Activated CD8-positive, alpha-beta memory T cell treated with anti-CD3 and anti-CD28 coated beads, Interleukin-2, amount 50 U/mL, for 24 hours (primary cell): ENCODE results near the gene MT1M.
A peak's percentile ranks its signal among the peaks of the same experiment; 100 is the strongest.
"Not testable (repeated sequence)": the region's sequence is repeated elsewhere in the genome, so short reads cannot be mapped to it uniquely, and the experiment has no call there.

Experiments
- DNase-seq: peaks from one replicate; pipeline ENCODE4 v3.0.0-alpha.2; 2020; ENCODE audit errors: extremely low read depth

Gene MT1M

GRCh38 chr16:56608876-56609462 is 23.5 kb upstream of the MT1M start:
- DNase-seq: no peak

GRCh38 chr16:56609463-56609921 is 23.0 kb upstream of the MT1M start:
- DNase-seq: peak; percentile 51

- DNase-seq: peak; percentile 56
Observed at GRCh38 chr16:56610017-56610608, 22.3 kb upstream of the MT1M start.

GRCh38 chr16:56610609-56611111 is 21.8 kb upstream of the MT1M start:
- no peak for DNase-seq

- DNase-seq: no peak
Observed at GRCh38 chr16:56611281-56611833, 21.1 kb upstream of the MT1M start.

- DNase-seq: no peak
Observed at GRCh38 chr16:56613706-56614105, 18.8 kb upstream of the MT1M start.

GRCh38 chr16:56614549-56614991 is 17.9 kb upstream of the MT1M start:
- DNase-seq: no peak

GRCh38 chr16:56615353-56615752 is 17.1 kb upstream of the MT1M start:
- DNase-seq: no peak

- no peak for DNase-seq
Observed at GRCh38 chr16:56616608-56617211, 15.7 kb upstream of the MT1M start.

- no peak for DNase-seq
Observed at GRCh38 chr16:56617212-56618085, 15.0 kb upstream of the MT1M start.

- DNase-seq: no peak
Observed at GRCh38 chr16:56618138-56618537, 14.3 kb upstream of the MT1M start.

GRCh38 chr16:56620339-56620897 is 12.0 kb upstream of the MT1M start:
- DNase-seq: no peak

GRCh38 chr16:56621665-56622445 is 10.6 kb upstream of the MT1M start:
- DNase-seq: not testable (repeated sequence)

- not testable (repeated sequence) for DNase-seq
Observed at GRCh38 chr16:56623184-56623583, 9.3 kb upstream of the MT1M start.

GRCh38 chr16:56623637-56624036 is 8.8 kb upstream of the MT1M start:
- no peak for DNase-seq

- no peak for DNase-seq
Observed at GRCh38 chr16:56625140-56625942, 7.1 kb upstream of the MT1M start, which contains the start of gene MT1E. Gene MT1E (plus strand): TSS chr16:56625781. CDS start chr16:56625852, 71 bp downstream.

GRCh38 chr16:56625943-56626654 is 6.4 kb upstream of the MT1M start:
- DNase-seq: no peak

- no peak for DNase-seq
Observed at GRCh38 chr16:56626685-56627084, 5.8 kb upstream of the MT1M start.
